Amygdala (tissue), 56 donors: Measurements from ENCODE around the gene CFAP119.
A peak's percentile ranks its signal among the peaks of the same experiment; 100 is the strongest.

Experiments
- DNase-seq, 56 donors: peaks; one replicate each; lab custom pipeline; 2025; lab: John Stamatoyannopoulos, UW

The CFAP119 gene

GRCh38 chr16:30745082-30745481 lies 16.8 kb downstream of the CFAP119 start:
- DNase-seq: no peak

- DNase-seq: no peak
These were observed 17.7 kb downstream of the CFAP119 start for GRCh38 chr16:30744183-30744582.

DNA sequence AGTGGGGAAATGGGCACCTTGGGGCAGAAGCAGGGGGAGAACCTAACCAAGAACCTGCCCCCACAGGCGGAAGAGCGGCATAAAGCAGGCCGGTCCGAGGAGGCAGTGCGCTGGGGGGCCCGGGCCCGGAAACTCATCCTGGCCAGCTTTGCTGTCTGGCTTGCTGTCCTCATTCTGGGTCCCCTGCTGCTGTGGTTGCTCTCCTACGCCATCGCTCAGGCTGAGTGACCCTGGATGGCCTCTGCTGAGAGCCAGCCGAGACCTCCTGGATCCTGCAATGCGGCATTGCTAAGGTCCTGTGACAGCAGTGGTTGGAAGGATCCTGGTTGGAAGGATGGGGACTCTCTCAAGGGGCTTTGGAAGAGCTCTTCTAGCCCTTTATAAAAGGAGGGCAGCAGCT lies 18.1 kb downstream of the CFAP119 start:
- DNase-seq: no peak

DNA sequence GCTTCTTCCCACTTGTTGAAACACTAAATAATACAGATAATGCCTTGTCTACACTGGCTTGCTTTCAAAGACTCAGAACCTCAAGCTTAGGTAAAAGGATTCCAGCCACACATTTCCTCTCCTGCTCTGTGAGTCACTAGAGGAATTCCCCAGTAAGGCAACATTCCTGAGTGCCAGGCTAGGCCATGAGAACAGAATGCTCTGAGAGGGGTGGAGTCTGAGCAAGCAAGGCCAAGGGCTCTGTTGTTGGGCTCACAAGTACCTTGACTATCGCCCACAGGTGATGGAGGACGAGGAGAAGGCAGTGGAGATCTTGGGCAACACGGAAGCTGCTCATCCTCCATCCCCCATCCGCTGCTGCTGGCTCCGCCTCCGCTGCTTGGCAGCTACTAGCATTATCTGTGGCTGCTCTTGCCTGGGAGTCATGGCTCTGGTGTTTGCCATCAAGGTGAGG lies 20.4 kb downstream of the CFAP119 start:
- no peak for DNase-seq

DNA sequence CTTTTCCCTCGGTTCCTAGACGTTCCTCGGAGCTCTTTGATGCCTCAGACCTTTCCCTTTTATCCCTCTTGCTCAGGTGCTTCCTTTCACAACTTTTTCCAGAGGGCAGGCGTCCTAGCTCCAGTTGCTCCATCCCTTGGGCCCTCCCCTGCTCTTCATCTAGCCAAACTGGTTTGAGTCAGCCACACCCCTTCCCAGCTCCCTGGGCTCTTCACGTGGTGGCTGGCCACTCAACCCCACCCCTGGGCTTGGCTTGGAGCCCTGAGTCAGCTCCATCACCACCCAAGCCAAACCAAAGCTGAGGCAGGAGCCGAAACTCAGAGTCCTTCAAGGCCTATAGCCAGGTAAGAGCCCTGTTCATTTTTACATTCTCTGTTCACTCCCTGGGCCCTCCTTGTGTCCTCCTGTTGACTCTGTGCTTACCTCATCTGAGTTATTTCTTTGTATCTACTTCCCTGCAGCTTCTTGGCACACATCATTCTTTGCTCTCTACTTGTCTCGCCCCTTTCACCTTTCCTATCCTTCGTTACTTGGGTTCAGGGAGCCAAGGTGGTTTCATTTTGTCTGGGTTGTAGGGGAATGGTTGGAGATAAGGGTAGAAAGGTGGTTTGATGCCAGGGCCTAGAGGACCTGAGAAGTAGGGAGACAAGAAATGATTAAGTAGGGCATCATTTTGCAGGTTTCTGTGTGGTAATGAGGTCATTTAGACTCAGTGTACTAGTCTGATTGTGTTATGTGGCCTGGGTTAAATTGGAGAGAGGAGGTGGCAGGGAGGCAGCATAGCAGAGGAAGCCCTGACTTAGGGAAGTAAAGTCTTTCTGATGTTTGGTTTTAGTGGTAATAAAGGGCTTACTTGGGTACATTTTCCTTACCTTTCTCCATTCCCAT lies 21.3 kb downstream of the CFAP119 start:
- DNase-seq: peak in 1 of 56 donors; percentile 2

- DNase-seq: no peak
These were observed 22.6 kb downstream of the CFAP119 start for GRCh38 chr16:30738984-30739951.

GRCh38 chr16:30737794-30738648 lies 23.8 kb downstream of the CFAP119 start:
- DNase-seq: no peak

DNA sequence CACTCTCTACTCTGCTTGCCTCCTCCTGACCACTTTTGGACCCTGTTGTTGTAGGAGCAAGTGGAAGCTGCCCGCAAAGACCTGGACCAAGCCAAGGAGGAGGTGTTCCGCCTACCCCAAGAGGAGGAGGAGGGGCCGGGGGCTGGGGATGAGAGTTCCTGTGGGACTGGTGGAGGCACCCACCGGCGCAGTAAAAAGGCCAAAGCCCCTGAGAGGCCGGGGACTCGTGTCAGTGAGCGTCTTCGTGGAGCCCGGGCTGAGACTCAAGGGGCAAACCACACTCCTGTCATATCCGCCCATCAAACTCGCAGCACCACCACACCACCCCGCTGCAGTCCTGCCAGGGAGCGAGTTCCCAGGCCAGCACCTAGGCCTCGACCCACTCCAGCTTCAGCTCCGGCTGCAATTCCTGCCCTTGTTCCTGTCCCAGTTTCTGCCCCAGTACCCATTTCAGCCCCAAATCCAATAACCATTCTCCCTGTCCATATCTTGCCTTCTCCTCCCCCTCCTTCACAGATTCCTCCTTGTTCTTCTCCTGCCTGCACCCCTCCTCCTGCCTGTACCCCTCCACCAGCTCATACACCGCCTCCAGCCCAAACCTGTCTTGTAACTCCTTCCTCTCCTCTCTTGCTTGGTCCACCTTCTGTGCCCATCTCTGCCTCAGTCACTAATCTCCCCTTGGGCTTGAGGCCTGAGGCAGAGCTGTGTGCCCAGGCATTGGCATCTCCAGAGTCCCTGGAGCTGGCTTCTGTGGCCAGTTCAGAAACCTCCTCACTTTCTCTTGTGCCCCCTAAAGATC lies 24.7 kb downstream of the CFAP119 start:
- DNase-seq: no peak

GRCh38 chr16:30731411-30731810 lies 30.5 kb downstream of the CFAP119 start:
- no peak for DNase-seq

DNA sequence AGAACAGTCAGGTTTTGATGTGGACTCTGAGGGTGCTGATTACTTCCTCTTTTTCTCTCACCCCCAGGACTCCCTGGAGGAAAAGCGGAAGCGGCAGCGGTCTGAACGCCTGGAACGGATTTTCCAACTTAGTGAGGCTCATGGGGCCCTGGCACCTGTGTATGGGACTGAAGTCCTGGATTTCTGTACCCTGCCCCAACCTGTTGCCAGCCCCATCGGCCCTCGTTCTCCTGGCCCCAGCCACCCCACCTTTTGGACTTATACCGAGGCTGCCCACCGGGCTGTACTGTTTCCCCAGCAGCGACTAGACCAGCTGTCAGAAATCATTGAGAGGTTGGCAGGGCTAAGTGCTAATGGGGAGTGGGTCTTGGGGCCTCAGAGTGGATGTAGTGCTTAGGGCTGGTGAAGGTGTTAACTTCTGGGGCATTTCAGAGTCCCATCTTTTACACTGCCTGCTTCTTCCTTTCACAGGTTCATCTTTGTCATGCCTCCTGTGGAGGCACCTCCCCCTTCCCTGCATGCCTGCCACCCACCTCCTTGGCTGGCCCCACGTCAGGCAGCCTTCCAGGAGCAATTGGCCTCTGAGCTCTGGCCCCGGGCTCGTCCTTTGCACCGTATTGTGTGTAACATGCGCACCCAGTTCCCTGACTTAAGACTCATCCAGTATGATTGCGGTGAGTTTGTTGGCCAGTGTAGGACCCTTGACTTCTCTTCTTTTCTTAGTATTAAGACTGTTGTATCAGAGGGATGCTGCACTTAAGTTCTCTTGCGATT lies 32.8 kb downstream of the CFAP119 start:
- DNase-seq: peak in 3 of 56 donors; percentile 0 to 22 (median 16)

- no peak for DNase-seq
These were observed 33.5 kb downstream of the CFAP119 start for GRCh38 chr16:30728321-30728720.

DNA sequence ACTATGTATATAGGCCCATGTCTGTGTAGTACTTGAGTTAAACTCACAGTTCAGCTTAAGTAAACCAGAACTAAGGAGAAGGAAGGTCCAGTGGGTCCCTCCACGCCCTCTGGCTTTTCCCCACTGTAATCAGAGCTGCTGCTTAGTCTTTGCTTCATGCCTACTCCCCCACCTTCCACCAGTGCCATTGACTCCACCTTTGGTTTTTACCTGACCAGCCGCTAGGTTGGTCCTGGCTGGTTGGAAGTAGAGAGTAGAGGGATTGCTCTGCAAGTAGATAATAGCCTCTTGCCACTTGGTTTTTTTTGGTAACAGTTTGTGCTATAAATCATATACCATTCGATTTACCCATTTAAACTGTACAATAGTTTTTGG lies 36.5 kb downstream of the CFAP119 start:
- no peak for DNase-seq

- DNase-seq: peak in 3 of 56 donors; percentile 9 to 48 (median 41)
These were observed 37.0 kb downstream of the CFAP119 start for GRCh38 chr16:30724641-30725417.

DNA sequence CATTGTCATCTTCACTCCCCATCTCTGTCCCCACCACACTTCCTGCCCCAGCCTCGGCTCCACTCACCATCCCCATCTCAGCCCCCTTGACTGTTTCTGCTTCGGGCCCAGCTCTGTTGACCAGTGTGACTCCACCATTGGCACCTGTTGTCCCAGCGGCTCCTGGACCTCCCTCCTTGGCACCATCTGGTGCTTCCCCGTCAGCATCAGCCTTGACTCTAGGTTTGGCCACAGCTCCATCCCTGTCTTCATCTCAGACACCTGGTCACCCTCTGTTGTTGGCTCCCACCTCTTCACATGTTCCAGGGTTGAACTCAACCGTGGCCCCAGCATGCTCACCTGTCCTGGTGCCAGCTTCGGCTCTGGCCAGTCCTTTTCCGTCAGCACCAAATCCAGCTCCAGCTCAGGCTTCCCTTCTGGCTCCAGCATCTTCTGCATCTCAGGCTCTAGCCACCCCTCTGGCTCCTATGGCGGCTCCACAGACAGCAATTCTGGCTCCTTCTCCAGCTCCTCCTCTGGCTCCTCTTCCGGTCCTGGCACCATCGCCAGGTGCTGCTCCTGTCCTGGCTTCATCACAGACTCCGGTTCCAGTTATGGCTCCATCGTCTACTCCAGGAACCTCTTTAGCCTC lies 38.0 kb downstream of the CFAP119 start:
- DNase-seq: no peak

DNA sequence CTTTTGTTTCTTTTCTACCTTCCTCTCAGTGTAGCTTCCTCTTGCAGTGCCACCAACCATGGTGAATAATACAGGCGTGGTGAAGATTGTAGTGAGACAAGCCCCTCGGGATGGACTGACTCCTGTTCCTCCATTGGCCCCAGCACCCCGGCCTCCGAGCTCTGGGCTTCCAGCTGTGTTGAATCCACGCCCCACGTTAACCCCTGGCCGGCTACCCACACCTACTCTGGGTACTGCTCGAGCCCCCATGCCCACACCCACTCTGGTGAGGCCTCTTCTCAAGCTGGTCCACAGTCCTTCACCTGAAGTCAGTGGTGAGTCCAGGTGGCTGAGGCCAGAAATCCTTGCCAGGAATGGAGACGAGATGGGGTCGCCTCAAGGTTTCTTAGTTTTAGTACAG lies 38.9 kb downstream of the CFAP119 start:
- no peak for DNase-seq

GRCh38 chr16:30722443-30722842 lies 39.4 kb downstream of the CFAP119 start:
- no peak for DNase-seq

DNA sequence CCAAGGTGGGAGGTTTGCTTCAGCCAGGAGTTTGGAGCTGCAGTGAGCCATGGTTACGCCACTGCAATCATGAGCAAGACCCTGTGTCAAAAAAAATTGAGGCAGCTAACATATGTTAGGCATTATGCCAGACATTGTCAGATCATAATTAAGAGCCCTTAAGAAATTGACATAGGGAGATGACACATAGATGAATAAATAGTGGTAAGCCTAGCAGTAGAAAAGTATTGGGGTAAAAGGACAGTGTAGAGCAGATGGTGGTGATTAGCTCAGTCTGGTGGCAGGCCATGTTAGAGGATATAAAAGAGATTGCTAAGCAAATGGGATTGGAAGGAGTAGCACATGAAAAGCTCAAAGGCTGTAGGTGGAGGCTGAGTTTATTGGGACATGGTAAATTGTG lies 40.3 kb downstream of the CFAP119 start:
- DNase-seq: no peak
